Measurements from ENCODE around the gene NUMBL. TPM values are rescaled to one million over a fixed set of nuclear protein-coding genes. Genes with fewer than 3 reads are reported as not detected.

The NUMBL gene
- total RNA-seq, 1 donor from 2014 or later: 20.9 TPM

DNA sequence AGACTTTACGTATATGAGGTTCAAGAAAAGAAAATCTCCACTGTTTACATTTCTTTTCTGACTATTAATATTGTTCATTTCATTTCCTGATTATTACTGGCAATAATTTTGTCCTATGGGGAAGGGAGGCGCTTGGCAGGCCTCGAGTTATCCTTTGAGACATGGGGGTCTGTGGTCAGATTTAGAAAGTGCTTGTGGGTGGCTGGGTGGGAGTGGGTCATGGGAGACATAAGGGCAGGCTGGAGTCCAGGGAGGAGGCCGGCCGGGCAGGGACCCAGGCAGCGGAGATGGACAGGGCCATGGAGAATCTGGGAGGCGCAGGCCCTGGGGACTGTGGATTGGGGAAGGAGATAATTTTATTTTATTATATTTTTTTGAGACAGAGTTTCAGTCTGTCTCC is 49.2 kb downstream of the NUMBL start:
- H3K27ac Mint-ChIP-seq: no peak overlapping the region
- no peaks in the 10 kb centered on the region for H3K9me3 Mint-ChIP-seq (ENCODE audit: low read depth)
- H3K4me1 Mint-ChIP-seq (ENCODE audit: low read depth): peaks cover 7% of the 10 kb centered on the region
- no peaks in the 10 kb centered on the region for H3K36me3 Mint-ChIP-seq (ENCODE audit: insufficient read depth)
- no peaks in the 10 kb centered on the region for H3K27me3 Mint-ChIP-seq
- H3K4me3 Mint-ChIP-seq (ENCODE audit: low read depth): no peak overlapping the region
- DNase-seq (ENCODE audit: low spot score, unreplicated experiment): no peak
- no peak for TF ChIP-seq CTCF (IDR thresholded peaks at IDR 0.05; ENCODE audit: unreplicated experiment)

DNA sequence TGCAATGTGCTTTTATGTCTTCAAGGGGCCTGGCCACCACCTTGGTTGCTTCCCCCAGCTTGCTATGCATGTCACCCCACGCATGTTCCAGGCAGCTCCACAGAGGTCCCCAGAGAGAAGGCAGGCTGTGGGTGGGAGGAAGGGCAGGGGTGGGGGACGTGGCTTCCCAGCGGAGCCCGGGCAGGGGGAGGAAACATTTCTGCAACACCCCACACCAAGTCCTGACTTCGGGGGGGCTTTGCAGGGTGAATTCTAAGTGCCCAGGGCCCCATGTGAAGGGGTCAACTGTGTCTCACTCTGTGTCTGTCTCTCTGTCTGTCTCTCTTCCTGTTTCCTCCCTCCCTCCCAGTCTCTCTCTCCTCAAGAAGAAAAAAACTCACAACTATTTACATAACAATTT is 49.7 kb downstream of the NUMBL start:
- peaks cover 1% of the 10 kb centered on the region for H3K27me3 Mint-ChIP-seq
- H3K27ac Mint-ChIP-seq: no peak overlapping the region
- TF ChIP-seq CTCF (IDR thresholded peaks at IDR 0.05; ENCODE audit: unreplicated experiment): no peak
- H3K36me3 Mint-ChIP-seq (ENCODE audit: insufficient read depth): no peaks in the 10 kb centered on the region
- H3K4me1 Mint-ChIP-seq (ENCODE audit: low read depth): peaks cover 1% of the 10 kb centered on the region
- no peak for DNase-seq (ENCODE audit: low spot score, unreplicated experiment)
- no peak overlapping the region for H3K4me3 Mint-ChIP-seq (ENCODE audit: low read depth)
- H3K9me3 Mint-ChIP-seq (ENCODE audit: low read depth): no peaks in the 10 kb centered on the region

GRCh38 chr19:40639638-40639982 is 50.8 kb downstream of the NUMBL start:
- no peak for DNase-seq (ENCODE audit: low spot score, unreplicated experiment)
- Mint-ChIP-seq H3K4me3 (ENCODE audit: low read depth) (no peak overlapping the region), H3K9me3 (ENCODE audit: low read depth) (no peaks in the 10 kb centered on the region), H3K27ac (peak overlapping the region; percentile 29), H3K27me3 (peaks cover 9% of the 10 kb centered on the region), H3K4me1 (ENCODE audit: low read depth) (no peaks in the 10 kb centered on the region), H3K36me3 (ENCODE audit: insufficient read depth) (no peaks in the 10 kb centered on the region)
- no peak for TF ChIP-seq CTCF (IDR thresholded peaks at IDR 0.05; ENCODE audit: unreplicated experiment)

- no peak for TF ChIP-seq CTCF (IDR thresholded peaks at IDR 0.05; ENCODE audit: unreplicated experiment)
- no peaks in the 10 kb centered on the region for H3K36me3 Mint-ChIP-seq (ENCODE audit: insufficient read depth)
Measured at GRCh38 chr19:40638327-40638726, 52.1 kb downstream of the NUMBL start.

GRCh38 chr19:40633207-40633606 is 57.2 kb downstream of the NUMBL start:
- TF ChIP-seq CTCF (IDR thresholded peaks at IDR 0.05; ENCODE audit: unreplicated experiment): no peak
- Mint-ChIP-seq H3K4me1 (ENCODE audit: low read depth) (peaks cover 1% of the 10 kb centered on the region), H3K4me3 (ENCODE audit: low read depth) (no peak overlapping the region), H3K27me3 (peaks cover 46% of the 10 kb centered on the region), H3K36me3 (ENCODE audit: insufficient read depth) (peaks cover 2% of the 10 kb centered on the region), H3K27ac (no peak overlapping the region), H3K9me3 (ENCODE audit: low read depth) (no peaks in the 10 kb centered on the region)
- no peak for DNase-seq (ENCODE audit: low spot score, unreplicated experiment)

More at GRCh38 chr19:40638327-40638726, 52.1 kb downstream of the NUMBL start:
- Mint-ChIP-seq H3K9me3 (ENCODE audit: low read depth) (no peaks in the 10 kb centered on the region), H3K4me3 (ENCODE audit: low read depth) (no peak overlapping the region), H3K27me3 (peaks cover 22% of the 10 kb centered on the region), H3K27ac (no peak overlapping the region), H3K4me1 (ENCODE audit: low read depth) (peaks cover 1% of the 10 kb centered on the region)
- DNase-seq (ENCODE audit: low spot score, unreplicated experiment): no peak

Data from progenitor cell of endocrine pancreas (in vitro differentiated cells).